ENCODE results near the gene TSEN54. TPM values are rescaled to one million over a fixed set of nuclear protein-coding genes. Genes with fewer than 3 reads are reported as not detected.
"Not testable (repeated sequence)": the region's sequence is repeated elsewhere in the genome, so short reads cannot be mapped to it uniquely, and the experiment has no call there.

TSEN54 gene
- total and polyA plus RNA-seq, 7 donors = 5.7 to 14.9 (median 9.7) TPM

DNA sequence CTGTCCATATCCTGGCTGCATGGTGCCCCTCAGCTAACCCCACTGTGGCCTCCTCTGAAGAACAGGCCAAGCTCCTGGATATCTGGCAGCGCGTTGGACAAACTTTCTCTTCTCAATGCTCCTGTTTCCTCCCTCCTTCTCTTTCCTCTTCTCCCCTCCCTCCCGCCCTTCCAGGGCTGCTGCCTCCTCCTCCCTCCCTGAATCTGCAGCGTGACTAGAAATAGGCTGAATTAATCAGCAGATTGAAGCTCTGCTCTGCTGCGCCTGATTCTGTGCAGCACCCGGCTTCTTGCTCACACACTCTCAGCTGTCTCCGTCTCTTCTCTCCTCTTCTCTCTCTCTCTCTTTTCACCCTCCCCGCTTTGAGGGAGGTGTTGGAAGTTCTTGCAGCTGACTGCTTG is 40.1 kb upstream of the TSEN54 start:
- DNase-seq = no peak
- peaks cover 0 to 28% of the 10 kb centered on the region in 2 donors for H3K36me3 ChIP-seq (ENCODE audit: insufficient read depth in 1 of 2, low read depth in 1 of 2)
- peaks cover 78% of the 10 kb centered on the region for H3K4me1 ChIP-seq
- peak overlapping the region; percentile 85 for H3K27ac ChIP-seq
- intact Hi-C loops (cut with DNase I) = no loop called here
- no peaks in the 10 kb centered on the region for H3K27me3 ChIP-seq (ENCODE audit: insufficient read depth in 3 of 3, low read length in 2 of 3)
- no peaks in the 10 kb centered on the region for H3K9me3 ChIP-seq
- ATAC-seq = peak; percentile 57 to 84 (median 78)
- peak overlapping the region; percentile 43 for H3K4me3 ChIP-seq
- 10 to 31% (median 11%) methylated on average over 8 of the region's 8 CpGs for WGBS, 3 donors
- TF ChIP-seq CTCF (IDR thresholded peaks at IDR 0.05) = no peak

- peak overlapping the region; percentile 43 for H3K4me3 ChIP-seq
Measured at GRCh38 chr17:75476752-75477489, 39.4 kb upstream of the TSEN54 start.

GRCh38 chr17:75477490-75477862 is 38.9 kb upstream of the TSEN54 start:
- Histone ChIP-seq H3K4me1 (peaks cover 89% of the 10 kb centered on the region), H3K27ac (peak overlapping the region; percentile 85), H3K4me3 (peak overlapping the region; percentile 43), H3K36me3 (ENCODE audit: insufficient read depth in 1 of 2, low read depth in 1 of 2) (peaks cover 0 to 20% of the 10 kb centered on the region in 2 donors)
- intact Hi-C loops (cut with DNase I); H3K27me3 ChIP-seq (ENCODE audit: insufficient read depth in 3 of 3, low read length in 2 of 3); H3K9me3 ChIP-seq; DNase-seq; ATAC-seq: not testable (repeated sequence)
- WGBS, 3 donors = 80 to 90% (median 82%) methylated on average over 11 of the region's 11 CpGs

More at GRCh38 chr17:75476752-75477489, 39.4 kb upstream of the TSEN54 start:
- 55 to 65% (median 56%) methylated on average over 11 of the region's 11 CpGs for WGBS, 3 donors
- H3K27me3 ChIP-seq (ENCODE audit: insufficient read depth in 3 of 3, low read length in 2 of 3) = no peaks in the 10 kb centered on the region
- intact Hi-C loops (cut with DNase I) = no loop called here
- no peak for TF ChIP-seq CTCF (IDR thresholded peaks at IDR 0.05)
- peaks cover 85% of the 10 kb centered on the region for H3K4me1 ChIP-seq
- H3K36me3 ChIP-seq (ENCODE audit: insufficient read depth in 1 of 2, low read depth in 1 of 2) = peaks cover 0 to 25% of the 10 kb centered on the region in 2 donors
- DNase-seq (peak in 1 of 2 donors; percentile 12), ATAC-seq (no peak)
- no peaks in the 10 kb centered on the region for H3K9me3 ChIP-seq
- H3K27ac ChIP-seq = peak overlapping the region; percentile 85

- Histone ChIP-seq H3K9me3 (no peaks in the 10 kb centered on the region), H3K27me3 (ENCODE audit: insufficient read depth in 3 of 3, low read length in 2 of 3) (no peaks in the 10 kb centered on the region), H3K4me1 (peaks cover 91% of the 10 kb centered on the region), H3K4me3 (no peak overlapping the region), H3K27ac (peak overlapping the region; percentile 89), H3K36me3 (ENCODE audit: insufficient read depth in 1 of 2, low read depth in 1 of 2) (peaks cover 0 to 10% of the 10 kb centered on the region in 2 donors)
- no peak for DNase-seq
- TF ChIP-seq CTCF (IDR thresholded peaks at IDR 0.05) = no peak
- intact Hi-C loops (cut with DNase I) = no loop called here
- 55 to 75% (median 56%) methylated on average over 7 of the region's 7 CpGs for WGBS, 3 donors
- ATAC-seq = no peak
Measured at GRCh38 chr17:75478508-75478907, 37.8 kb upstream of the TSEN54 start.

DNA sequence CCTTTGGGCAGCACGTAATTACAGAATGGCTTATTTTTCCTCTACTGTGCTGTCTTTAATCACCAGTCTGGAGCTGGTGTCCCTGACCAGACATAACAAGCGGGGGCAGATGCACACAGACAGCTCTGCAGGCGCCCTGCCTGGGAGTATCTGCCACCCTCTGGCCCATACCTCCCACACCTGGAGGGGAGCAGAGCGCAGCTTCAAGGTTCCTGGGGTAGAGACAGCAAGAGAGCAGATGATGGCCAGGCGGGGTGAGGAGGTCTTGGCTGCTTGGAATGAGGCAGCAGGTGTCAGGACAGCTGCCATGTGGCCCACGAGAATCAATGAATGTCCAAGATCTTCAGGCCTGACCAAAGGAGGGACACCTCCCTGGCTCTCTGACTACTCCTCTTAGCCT is 36.0 kb upstream of the TSEN54 start:
- Histone ChIP-seq H3K9me3 (no peaks in the 10 kb centered on the region), H3K4me3 (no peak overlapping the region), H3K36me3 (ENCODE audit: insufficient read depth in 1 of 2, low read depth in 1 of 2) (peaks cover 0 to 5% of the 10 kb centered on the region in 2 donors), H3K27me3 (ENCODE audit: insufficient read depth in 3 of 3, low read length in 2 of 3) (no peaks in the 10 kb centered on the region), H3K27ac (peak overlapping the region; percentile 89), H3K4me1 (peaks cover 95% of the 10 kb centered on the region)
- ATAC-seq (peak in 1 of 4 donors; percentile 28), DNase-seq (peak in 1 of 2 donors; percentile 32)
- 39 to 63% (median 45%) methylated on average over 6 of the region's 6 CpGs for WGBS, 3 donors
- intact Hi-C loops (cut with DNase I) = no loop called here
- no peak for TF ChIP-seq CTCF (IDR thresholded peaks at IDR 0.05)
